ENCODE data around the gene MCF2L2. TPM values are rescaled to one million over a fixed set of nuclear protein-coding genes. Genes with fewer than 3 reads are reported as not detected.
"Not testable (repeated sequence)": the region's sequence is repeated elsewhere in the genome, so short reads cannot be mapped to it uniquely, and the experiment has no call there.

Gene MCF2L2
- total RNA-seq, 2 donors from 2014 or later, result 1.5 to 2.5 TPM

- peaks cover 12 to 38% of the 10 kb centered on the region in 2 donors for H3K36me3 Mint-ChIP-seq
- H3K27ac Mint-ChIP-seq, result no peak overlapping the region
- H3K9me3 Mint-ChIP-seq, result peaks cover 9 to 30% of the 10 kb centered on the region in 2 donors
- DNase-seq (ENCODE audit: low spot score in 2 of 2) (no peak), ATAC-seq (no peak)
Observed at GRCh38 chr3:183239046-183239445, 189.4 kb downstream of the MCF2L2 start.

GRCh38 chr3:183233966-183234365 lies 194.5 kb downstream of the MCF2L2 start:
- H3K36me3 Mint-ChIP-seq, result no peaks in the 10 kb centered on the region
- no peak for DNase-seq (ENCODE audit: low spot score in 2 of 2)
- no peak for ATAC-seq
- H3K9me3 Mint-ChIP-seq, result no peaks in the 10 kb centered on the region
- no peak overlapping the region for H3K27ac Mint-ChIP-seq

DNA sequence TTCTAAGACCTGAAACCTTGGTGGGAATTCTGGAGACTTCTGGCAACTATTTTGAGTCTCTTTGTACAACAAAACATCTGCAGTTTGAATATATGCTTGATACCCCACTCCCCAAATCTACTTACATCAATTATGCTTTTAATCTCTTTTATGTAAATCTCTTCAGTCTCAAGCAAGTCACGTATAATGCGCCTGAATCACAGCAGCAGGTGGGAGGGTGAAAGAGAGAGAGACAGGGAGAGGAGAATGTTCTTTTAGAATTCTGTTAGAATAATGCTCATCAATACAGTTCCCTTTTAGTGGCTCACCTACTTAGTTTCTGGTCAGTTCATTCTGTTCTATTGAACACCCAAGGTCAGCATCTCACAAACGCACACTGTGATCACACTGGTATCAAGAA lies 197.6 kb downstream of the MCF2L2 start:
- no peak overlapping the region for H3K27ac Mint-ChIP-seq
- ATAC-seq (no peak), DNase-seq (ENCODE audit: low spot score in 2 of 2) (no peak)
- H3K9me3 Mint-ChIP-seq, result peaks cover 0 to 5% of the 10 kb centered on the region in 2 donors
- peaks cover 0 to 6% of the 10 kb centered on the region in 2 donors for H3K36me3 Mint-ChIP-seq

DNA sequence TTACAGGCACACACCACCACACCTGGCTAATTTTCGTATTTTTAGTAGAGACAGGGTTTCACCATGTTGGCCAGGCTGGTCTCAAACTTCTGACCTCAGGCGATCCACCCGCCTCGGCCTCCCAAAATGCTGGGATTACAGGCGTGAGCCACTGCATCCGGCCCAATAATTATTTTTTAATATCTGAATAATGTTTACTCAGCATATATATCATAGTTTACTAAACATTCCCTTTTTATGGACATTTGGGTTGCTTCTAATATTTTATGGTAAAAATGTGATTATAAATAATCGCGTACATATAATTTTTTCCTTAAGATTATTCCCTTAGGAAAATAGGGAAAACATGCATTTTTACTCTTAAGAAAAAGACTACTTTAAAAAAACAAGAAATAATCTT lies 198.2 kb downstream of the MCF2L2 start:
- not testable (repeated sequence) for H3K9me3 Mint-ChIP-seq; ATAC-seq; H3K27ac Mint-ChIP-seq; DNase-seq (ENCODE audit: low spot score in 2 of 2); H3K36me3 Mint-ChIP-seq

DNA sequence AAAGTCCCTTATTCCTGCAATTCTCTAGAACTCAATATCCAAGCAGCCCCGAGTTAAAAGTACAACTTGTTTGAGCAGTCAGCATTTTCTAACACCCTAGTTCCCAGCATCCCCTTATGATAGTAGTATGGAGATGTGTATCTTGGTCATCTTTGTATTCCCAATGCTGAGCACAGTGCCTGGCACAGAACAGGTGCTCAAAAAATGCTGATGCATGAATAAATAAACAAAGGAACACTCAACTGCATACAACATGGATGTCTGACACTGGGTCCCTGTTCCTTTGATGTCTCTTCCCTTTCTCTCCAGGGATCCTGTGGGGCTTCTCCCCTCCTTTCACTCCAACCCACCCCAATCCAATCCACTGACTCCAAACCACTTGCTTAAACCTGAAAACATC lies 199.2 kb downstream of the MCF2L2 start:
- Mint-ChIP-seq H3K9me3 (peaks cover 0 to 5% of the 10 kb centered on the region in 2 donors), H3K27ac (no peak overlapping the region), H3K36me3 (peaks cover 0 to 6% of the 10 kb centered on the region in 2 donors)
- ATAC-seq, result no peak
- no peak for DNase-seq (ENCODE audit: low spot score in 2 of 2)

DNA sequence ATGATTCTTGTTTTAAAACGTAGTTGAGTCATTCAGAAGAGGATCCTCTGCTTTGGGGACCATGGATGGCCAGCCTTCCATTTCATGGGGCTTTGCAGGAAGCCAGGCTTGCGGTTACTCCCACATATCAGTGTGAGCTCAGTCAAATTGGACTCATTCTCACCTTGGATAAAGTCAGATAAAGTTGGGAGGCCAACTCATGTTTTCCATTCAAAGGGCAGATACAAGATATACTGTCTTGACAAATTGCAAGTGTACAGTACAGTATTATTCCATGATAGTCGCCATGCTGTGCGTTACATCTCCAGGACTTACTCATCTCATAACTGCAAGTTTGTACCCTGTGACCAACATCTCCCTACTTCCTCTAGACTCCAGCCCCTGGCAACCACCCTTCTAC lies 200.8 kb downstream of the MCF2L2 start:
- DNase-seq (ENCODE audit: low spot score in 2 of 2) (peak in 1 of 2 donors; percentile 61), ATAC-seq (peak; percentile 68 to 71)
- Mint-ChIP-seq H3K27ac (peak overlapping the region in 1 of 2 donors; percentile 80), H3K9me3 (peaks cover 0 to 5% of the 10 kb centered on the region in 2 donors), H3K36me3 (peaks cover 0 to 6% of the 10 kb centered on the region in 2 donors)

DNA sequence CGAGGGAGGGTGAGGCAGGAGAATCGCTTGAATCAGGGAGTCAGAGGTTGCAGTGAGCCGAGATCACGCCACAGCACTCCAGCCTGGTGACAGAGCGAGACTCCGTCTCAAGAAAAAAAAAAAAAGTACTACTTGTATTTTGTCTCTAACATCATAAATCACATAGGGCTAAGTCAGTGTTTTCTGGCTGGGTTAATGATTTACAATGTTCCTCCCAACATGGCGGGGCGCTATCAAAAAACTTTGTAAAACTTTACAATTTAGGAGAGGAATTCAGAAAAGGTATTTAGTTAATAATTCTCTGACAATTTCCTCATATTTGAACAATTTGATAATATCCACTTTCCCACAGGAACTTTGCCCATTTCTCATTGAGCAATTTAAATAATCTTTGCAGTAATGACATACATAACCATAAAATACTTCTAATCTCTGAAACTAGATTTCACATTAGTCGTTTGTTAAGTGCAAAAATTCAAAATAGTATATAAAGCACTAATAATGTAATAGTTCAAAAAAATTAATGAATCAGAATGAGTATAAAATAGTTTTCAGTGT lies 202.0 kb downstream of the MCF2L2 start:
- H3K27ac Mint-ChIP-seq, result peak overlapping the region in 1 of 2 donors; percentile 80
- no peak for ATAC-seq
- H3K36me3 Mint-ChIP-seq, result peaks cover 0 to 6% of the 10 kb centered on the region in 2 donors
- no peak for DNase-seq (ENCODE audit: low spot score in 2 of 2)
- H3K9me3 Mint-ChIP-seq, result peaks cover 0 to 5% of the 10 kb centered on the region in 2 donors

GRCh38 chr3:183224180-183224970 lies 204.0 kb downstream of the MCF2L2 start:
- peaks cover 0 to 5% of the 10 kb centered on the region in 2 donors for H3K9me3 Mint-ChIP-seq
- ATAC-seq, result peak; percentile 84 to 87
- DNase-seq (ENCODE audit: low spot score in 2 of 2), result peak; percentile 42 to 68
- peak overlapping the region; percentile 18 to 48 for H3K27ac Mint-ChIP-seq
- H3K36me3 Mint-ChIP-seq, result peaks cover 0 to 6% of the 10 kb centered on the region in 2 donors

GRCh38 chr3:183222631-183223235 lies 205.7 kb downstream of the MCF2L2 start:
- peaks cover 0 to 5% of the 10 kb centered on the region in 2 donors for H3K9me3 Mint-ChIP-seq
- no peak for DNase-seq (ENCODE audit: low spot score in 2 of 2)
- ATAC-seq, result no peak
- peak overlapping the region; percentile 18 to 47 for H3K27ac Mint-ChIP-seq
- peaks cover 0 to 6% of the 10 kb centered on the region in 2 donors for H3K36me3 Mint-ChIP-seq

DNA sequence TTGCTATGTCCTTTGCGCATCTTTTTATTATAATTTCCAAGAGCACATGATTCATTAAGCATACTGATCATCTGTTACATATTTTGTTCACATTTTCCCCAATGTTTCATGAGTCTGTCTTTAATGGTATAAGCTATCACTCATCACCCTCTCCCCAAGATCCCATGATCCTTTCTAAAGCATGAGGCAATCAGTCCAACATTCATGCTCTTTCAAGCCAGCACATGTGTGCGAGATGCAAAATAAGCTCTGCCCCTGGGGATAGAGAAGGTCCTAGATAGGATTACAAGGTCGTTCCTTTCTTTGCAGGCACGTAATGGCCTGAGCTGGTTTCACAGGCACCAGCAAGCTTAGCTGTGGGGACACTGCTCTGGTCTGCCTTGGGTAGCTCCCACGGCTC lies 207.6 kb downstream of the MCF2L2 start:
- H3K27ac Mint-ChIP-seq, result no peak overlapping the region
- DNase-seq (ENCODE audit: low spot score in 2 of 2) (no peak), ATAC-seq (no peak)
- H3K9me3 Mint-ChIP-seq, result no peaks in the 10 kb centered on the region
- no peaks in the 10 kb centered on the region for H3K36me3 Mint-ChIP-seq

- Mint-ChIP-seq H3K9me3 (no peaks in the 10 kb centered on the region), H3K36me3 (no peaks in the 10 kb centered on the region), H3K27ac (no peak overlapping the region)
- DNase-seq (ENCODE audit: low spot score in 2 of 2), result no peak
- peak in 1 of 2 donors; percentile 29 for ATAC-seq
Observed at GRCh38 chr3:183218826-183219225, 209.6 kb downstream of the MCF2L2 start.

- no peak overlapping the region for H3K27ac Mint-ChIP-seq
- no peaks in the 10 kb centered on the region for H3K36me3 Mint-ChIP-seq
- no peaks in the 10 kb centered on the region for H3K9me3 Mint-ChIP-seq
- ATAC-seq, result peak in 1 of 2 donors; percentile 7
- DNase-seq (ENCODE audit: low spot score in 2 of 2), result no peak
Observed at GRCh38 chr3:183217548-183218332, 210.7 kb downstream of the MCF2L2 start.

DNA sequence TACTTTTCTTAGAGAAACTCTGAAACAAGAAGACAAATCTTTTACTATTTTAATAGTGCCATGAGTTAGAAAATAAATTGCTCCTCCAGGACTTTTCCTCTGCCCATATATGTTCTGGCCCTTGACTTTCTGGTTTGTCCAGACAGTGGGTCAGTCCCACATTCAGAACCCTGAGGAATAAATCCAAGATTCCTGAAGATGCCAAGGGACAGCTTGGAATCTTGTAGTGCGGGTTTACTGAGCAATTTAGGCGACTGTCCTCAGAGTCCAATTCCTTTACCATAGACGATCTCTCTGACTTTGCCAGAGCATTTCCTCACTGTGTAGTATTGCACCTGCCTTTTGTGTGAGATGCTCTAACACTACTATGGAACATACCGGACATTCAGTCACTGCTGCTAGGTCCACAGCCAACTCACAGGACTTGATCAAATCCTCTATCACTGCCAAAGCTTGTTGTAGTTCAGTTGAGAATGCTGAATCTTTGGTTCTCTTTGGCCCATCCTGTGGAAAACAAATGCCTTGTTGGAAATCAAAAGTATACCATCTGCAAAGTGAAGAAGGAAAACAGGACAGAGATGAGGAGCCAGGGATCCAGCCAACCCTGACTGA lies 212.7 kb downstream of the MCF2L2 start:
- H3K9me3 Mint-ChIP-seq, result peaks cover 5 to 8% of the 10 kb centered on the region in 2 donors
- DNase-seq (ENCODE audit: low spot score in 2 of 2) (no peak), ATAC-seq (no peak)
- no peak overlapping the region for H3K27ac Mint-ChIP-seq
- peaks cover 11 to 14% of the 10 kb centered on the region in 2 donors for H3K36me3 Mint-ChIP-seq

GRCh38 chr3:183214277-183214612 lies 214.2 kb downstream of the MCF2L2 start:
- Mint-ChIP-seq H3K9me3 (peaks cover 14 to 15% of the 10 kb centered on the region in 2 donors), H3K27ac (no peak overlapping the region), H3K36me3 (peaks cover 21 to 26% of the 10 kb centered on the region in 2 donors)
- ATAC-seq (no peak), DNase-seq (ENCODE audit: low spot score in 2 of 2) (no peak)

DNA sequence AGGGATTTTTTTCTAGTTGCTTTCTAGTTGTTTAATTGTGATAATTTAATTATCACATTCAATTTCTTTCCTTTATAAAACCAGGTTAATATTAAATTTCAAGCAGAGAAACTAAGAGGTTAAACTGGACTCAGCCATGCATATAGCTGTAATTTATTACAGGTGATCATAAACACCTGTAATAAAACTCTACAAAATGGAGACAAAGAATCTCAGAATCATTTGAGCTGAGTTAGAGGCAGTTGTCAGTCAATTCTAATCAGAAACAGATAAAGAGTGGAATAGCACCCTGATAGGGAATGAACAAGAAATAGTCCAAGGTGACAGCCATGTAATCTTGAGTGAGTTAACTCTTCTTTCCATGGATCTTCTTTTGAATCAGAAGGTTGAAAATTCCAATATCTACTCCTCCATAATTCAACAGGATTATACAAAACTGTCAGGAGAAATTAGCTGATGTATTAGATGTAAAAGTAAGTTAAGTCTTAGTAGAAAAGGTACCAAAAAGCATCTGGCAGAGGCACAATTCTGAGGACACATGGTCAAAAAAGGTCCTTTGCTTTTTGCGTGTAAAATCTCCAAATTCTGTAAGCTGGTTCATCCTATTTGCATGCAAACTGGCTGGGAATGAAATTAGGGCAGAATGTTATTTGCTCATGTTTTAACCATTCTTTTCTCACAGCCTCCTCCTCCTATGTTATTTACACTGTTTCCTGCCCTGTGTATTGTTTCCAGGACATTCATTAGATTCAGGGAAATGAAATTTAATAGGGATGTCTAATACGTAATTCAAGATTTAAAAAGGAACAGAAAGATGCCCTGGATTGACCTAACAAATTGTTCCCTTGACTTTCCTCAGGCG lies 214.8 kb downstream of the MCF2L2 start:
- H3K36me3 Mint-ChIP-seq, result peaks cover 21 to 31% of the 10 kb centered on the region in 2 donors

More for the DNA sequence above, 214.8 kb downstream of the MCF2L2 start:
- Mint-ChIP-seq H3K27ac (no peak overlapping the region), H3K9me3 (peaks cover 14 to 15% of the 10 kb centered on the region in 2 donors)
- DNase-seq (ENCODE audit: low spot score in 2 of 2) (no peak), ATAC-seq (no peak)

All from activated naive CD4-positive, alpha-beta T cell treated with anti-CD3 and anti-CD28 coated beads, Interleukin-2, amount 50 U/mL, for 72 hours (primary cell).